ENCODE results near the gene MAPK7. TPM values are rescaled to one million over a fixed set of nuclear protein-coding genes. Genes with fewer than 3 reads are reported as not detected.
"Not testable (repeated sequence)": the region's sequence is repeated elsewhere in the genome, so short reads cannot be mapped to it uniquely, and the experiment has no call there.

Gene MAPK7
- total and polyA plus RNA-seq, 2 of the 8 experiments (the other 6 are each of a cell fraction or from before 2014, with no cell fraction given) = 15.2 to 28.1 TPM

GRCh38 chr17:19353401-19353800 is 24.9 kb upstream of the MAPK7 start:
- H3K23me2 ChIP-seq (ENCODE audit: low read depth, low read length); FAIRE-seq: not testable (repeated sequence)

More at GRCh38 chr17:19353401-19353800, 24.9 kb upstream of the MAPK7 start:
- POLR2A ChIA-PET (ENCODE audit: partially characterized antibody) = interaction anchor here (1.4 kb wide), 1 partner anchor 15 kb away, joined by 5 read pairs; no protein-coding TSS in a partner anchor
- H3K9me3 ChIP-seq (ENCODE audit: insufficient read depth in 2 of 2, low read depth in 1 of 2, low read length in 1 of 2); DNase-seq (ENCODE audit: low read depth in 1 of 2, low spot score in 2 of 2); H3K14ac ChIP-seq (ENCODE audit: insufficient read length); H4K91ac ChIP-seq (replicated peaks; ENCODE audit: insufficient read length, low read length); H3K4ac ChIP-seq (replicated peaks; ENCODE audit: insufficient read length, low read depth, low read length); H2BK12ac ChIP-seq (ENCODE audit: low read depth, low read length); H3K4me3 ChIP-seq (ENCODE audit: extremely low read depth in 1 of 4, insufficient read depth in 2 of 4, low read depth in 3 of 4, low read length in 4 of 4); H2BK20ac ChIP-seq (ENCODE audit: low read length); H3K18ac ChIP-seq (ENCODE audit: extremely low read depth, low read length); H2AK5ac ChIP-seq (ENCODE audit: low read depth, low read length); H2BK120ac ChIP-seq (replicated peaks; ENCODE audit: low read depth, low read length); H2BK15ac ChIP-seq (ENCODE audit: low read length); H2AFZ ChIP-seq (ENCODE audit: low read length); H3K9ac ChIP-seq (replicated peaks in 1 of 4; ENCODE audit: extremely low read depth in 1 of 4, low read depth in 3 of 4, low read length in 3 of 4); H3K4me2 ChIP-seq (ENCODE audit: insufficient read depth in 1 of 2, low read depth in 2 of 2, low read length in 2 of 2); H3K79me1 ChIP-seq (ENCODE audit: low read depth, low read length); H3K23ac ChIP-seq (ENCODE audit: insufficient read length); H2BK5ac ChIP-seq (ENCODE audit: low read depth, low read length); H3K4me1 ChIP-seq (replicated peaks in 1 of 4; ENCODE audit: control insufficient read depth in 3 of 4, insufficient read depth in 4 of 4, low read length in 3 of 4); H3K27me3 ChIP-seq (replicated peaks in 1 of 4; ENCODE audit: control insufficient read depth in 3 of 4, extremely low read depth in 1 of 4, insufficient read depth in 3 of 4, low read length in 3 of 4); H3K79me2 ChIP-seq (ENCODE audit: control insufficient read depth in 1 of 2, insufficient read depth in 2 of 2, low read length in 2 of 2); H3K36me3 ChIP-seq (ENCODE audit: control insufficient read depth in 2 of 4, insufficient read depth in 4 of 4, low read length in 3 of 4); H4K8ac ChIP-seq (ENCODE audit: extremely low read depth, insufficient read depth, low read length); H4K20me1 ChIP-seq (replicated peaks in 1 of 2; ENCODE audit: control insufficient read depth in 1 of 2, insufficient read depth in 2 of 2, low read length in 2 of 2); H4K5ac ChIP-seq (ENCODE audit: insufficient read length, low read depth, low read length); H3K56ac ChIP-seq (replicated peaks; ENCODE audit: insufficient read length, low read depth, low read length); H3K27ac ChIP-seq (ENCODE audit: low read depth, low read length): not testable (repeated sequence)
- CTCF ChIA-PET (ENCODE audit: partially characterized antibody) = interaction anchor here (0.6 to 3.3 kb wide), 7 partner anchors 10 to 394 kb away, joined by 3 to 11 read pairs (median 4); partner anchors contain the start of gene B9D1
- WGBS, 2 experiments (ENCODE audit: extremely low coverage in 1 of 2, insufficient coverage in 1 of 2, insufficient read length in 1 of 2, insufficient replicate concordance in 2 of 2, low coverage in 1 of 2, low lambda C conversion rate in 2 of 2, missing lambda C conversion rate in 1 of 2) = 97% methylated on average over 10 of the region's 11 CpGs; no CpG with 5 or more reads in 1 of the 2 experiments

All from H1 (cell line).